HS-5 (cell line): ENCODE data around the gene ZBTB20.

Experiments used
- DNase-seq: peaks from one replicate; pipeline ENCODE4 v3.0.0-alpha.2; 2012; ENCODE audit warnings: low read depth

Gene ZBTB20

DNA sequence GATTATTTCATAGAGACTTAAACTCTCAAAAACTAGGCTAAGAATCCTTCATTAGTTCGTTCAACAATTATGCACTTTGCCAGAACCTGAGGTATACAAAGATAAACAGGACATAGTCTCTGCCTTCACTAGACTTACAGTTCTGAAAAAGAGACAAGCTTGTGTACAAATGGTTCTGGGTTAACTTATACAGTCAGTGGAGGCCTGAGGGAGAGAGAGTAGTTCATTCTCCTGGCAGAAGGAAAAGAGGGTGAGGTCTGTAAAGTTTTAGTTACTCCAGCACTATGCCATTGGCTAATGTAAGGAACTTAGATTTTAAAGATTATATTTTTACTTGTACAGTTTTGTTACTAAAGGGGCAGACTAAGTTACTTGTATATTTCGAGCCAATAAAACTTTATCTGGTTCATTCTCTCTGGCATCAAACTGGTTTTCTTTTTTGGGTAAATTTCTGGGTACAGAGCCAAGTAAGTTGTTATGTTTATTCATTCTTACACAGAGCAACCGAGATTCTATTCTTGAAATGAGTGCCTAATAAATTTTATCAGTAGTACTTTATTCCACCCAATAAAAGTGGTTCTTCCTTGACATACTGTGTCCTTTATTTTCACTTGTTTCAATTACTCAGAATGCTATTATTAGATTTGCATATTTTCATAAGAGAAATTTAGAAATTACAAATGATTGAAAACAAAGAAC, 574.6 kb downstream of the ZBTB20 start:
- no peak for DNase-seq

DNA sequence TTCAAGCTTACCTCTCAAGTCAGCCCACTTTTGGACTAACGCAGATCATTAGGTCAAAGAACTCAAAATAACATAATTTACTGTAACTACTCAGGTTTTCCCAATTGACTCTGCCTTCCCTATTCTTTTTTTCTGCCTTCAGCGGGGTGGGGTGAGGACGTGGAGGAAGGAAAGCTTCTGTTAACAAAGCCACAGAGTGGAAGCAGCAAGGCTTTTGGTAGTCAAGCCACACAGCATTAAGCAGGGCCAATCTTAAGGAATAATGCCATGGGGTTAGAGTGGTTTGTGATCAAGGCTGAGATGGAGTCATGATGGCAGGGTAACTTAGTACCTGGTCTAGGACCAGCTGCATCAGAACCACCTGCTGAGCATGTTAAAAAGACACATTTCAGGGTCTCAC, 575.7 kb downstream of the ZBTB20 start:
- DNase-seq: no peak

DNA sequence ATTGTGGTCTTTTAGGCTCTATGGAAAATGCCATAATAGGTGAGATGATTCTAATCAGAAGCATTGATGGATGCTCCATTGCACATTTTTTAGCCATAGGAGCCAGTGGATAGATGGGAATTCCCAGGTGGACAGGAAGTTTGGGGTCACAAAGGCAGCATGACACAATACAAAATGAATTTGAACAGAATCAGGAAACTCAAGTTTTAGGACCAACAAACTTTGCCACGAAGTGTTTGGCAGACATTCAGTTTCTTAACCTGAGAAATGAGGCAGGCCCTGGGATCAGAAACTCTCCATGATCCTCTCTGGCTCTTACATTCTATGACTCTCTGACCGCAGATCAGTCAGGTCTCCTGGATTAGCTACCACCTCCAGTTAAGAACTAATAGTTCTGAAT, 577.9 kb downstream of the ZBTB20 start:
- peak; percentile 15 for DNase-seq

DNA sequence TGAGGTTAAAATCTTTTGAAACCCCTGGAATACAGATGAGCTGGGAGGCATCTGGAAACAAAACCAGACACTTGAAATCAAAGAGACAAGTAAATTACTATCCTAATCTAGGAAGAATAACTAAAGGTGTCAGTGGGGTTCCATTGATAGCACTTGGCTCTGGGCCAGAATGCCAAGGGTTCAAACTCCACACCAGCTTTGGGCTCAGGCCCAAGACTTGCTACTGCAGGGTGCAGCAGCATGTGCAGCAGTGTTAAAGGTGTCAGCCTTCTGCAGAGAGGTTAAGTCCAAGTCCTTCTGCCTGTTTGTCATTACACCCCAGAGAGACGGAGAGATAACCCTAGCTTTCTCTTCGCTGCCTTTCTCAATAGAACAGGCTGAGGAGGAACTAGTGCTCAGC, 579.3 kb downstream of the ZBTB20 start:
- no peak for DNase-seq

DNA sequence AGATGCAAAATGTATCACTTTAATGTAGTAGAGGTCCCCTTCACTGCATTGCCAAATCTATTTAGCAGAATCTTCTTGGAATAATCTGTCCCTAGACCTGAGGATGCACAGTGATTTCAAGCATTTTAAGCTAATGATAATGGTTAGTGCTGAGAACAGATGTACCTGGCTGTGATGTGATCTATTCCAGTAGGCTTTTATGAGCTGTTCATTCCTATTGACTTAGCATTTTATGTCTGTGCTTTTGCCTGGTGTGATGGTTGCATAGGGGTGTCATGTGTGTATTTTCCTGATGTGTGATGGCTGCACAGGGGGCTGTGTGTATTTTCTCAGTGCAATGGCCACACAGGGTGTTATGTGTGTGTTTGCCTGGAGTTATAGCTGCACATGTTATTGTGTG, 580.3 kb downstream of the ZBTB20 start:
- no peak for DNase-seq

DNA sequence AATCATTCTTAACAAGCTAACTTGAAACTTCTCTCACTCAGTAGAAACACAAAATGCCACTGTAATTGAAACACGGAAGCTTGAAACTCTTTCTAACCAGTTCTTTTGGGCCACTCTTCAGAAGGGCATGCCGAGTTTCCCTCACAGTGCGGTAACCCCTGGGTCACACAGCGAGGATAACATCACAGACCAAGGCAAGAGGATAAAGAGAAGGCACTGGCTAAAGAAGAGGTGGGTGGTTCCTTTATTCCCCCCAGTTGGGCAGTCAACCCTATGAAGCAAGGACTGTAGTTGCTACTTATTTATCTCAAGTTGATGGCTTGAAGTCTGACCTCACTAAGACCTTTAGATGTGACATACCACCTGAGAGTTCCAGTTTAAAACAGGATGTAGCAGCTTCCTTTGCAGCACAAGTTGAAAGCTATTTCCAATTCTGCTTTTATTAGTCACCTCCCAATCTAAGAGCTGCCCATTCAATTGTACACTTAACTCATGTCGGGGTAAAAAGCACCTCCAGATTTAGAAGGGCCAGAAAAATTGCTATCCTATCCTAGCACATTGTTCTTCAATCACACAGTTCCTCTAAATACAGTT, 580.8 kb downstream of the ZBTB20 start:
- DNase-seq: no peak

DNA sequence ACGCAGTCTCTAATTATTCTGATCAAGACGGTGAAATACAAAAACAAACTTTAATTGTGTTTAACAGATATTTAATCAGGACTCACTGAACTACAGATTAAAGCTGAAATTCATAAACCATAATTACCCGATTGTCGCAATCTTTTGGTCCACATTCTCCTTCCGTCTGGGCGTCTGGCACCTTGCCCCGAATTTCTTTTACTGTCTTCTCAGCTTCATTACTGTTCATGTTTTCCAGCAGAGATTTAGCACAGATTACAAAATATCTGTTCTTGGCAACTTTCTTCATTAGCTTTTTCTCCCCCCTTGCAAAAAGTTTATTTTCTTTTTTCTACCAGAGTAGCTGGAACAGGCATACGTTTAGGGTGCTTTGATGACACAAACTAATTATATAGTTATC, 581.9 kb downstream of the ZBTB20 start:
- no peak for DNase-seq

DNA sequence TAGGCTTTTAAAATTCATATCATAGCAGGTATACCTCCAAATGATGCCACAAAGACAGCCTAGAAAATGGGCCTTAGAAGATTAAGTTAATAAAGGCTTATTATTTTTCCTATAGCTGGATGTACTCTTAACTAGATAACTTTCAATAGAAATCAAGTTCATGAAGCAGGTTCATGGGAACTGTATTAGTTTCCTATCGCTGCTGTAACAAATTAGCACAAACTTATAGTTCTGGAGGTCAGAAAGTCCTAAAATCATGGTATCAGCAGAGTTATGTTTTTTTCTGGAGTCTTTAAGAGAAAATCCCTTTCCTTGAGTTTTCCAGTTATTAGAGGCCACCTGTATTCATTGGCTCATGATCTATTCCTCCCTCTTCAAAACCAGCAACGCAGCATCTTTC, 583.4 kb downstream of the ZBTB20 start:
- DNase-seq: no peak

DNA sequence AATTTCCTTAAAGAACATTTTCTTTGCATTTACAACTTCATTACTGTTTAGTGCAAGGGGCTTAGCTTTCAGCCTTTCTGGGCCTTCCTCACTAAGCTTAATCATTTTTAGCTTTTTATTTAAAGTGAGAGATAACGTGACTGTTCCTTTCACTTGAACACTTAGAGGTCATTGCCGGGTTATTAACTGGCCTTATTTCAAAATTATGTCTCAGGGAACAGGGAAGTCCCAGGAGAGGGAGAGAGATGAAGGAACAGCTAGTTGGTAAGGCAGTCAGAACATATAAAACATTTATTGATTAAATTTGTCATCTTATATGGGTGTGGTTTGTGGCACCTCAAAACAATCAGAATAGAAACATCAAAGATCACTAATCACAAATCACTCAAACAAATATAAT, 584.5 kb downstream of the ZBTB20 start:
- no peak for DNase-seq

DNA sequence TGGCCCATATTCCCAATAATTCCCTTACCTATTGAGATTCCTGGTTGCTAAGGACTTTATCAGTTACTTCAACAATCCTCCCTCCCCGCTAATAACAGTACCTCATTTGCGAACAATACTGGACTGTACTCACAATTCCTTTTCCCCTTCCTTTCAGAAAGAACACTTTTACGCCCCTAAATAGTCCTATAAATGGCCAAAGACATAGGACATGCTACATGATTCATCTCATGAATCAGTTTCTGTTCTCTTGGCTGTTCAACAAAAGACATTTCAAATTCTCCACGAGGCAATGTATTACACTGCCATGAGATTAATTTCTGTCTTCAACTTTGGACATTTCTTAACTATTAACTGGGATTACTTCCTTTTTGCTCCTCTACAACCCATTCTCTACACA, 588.8 kb downstream of the ZBTB20 start:
- DNase-seq: no peak

DNA sequence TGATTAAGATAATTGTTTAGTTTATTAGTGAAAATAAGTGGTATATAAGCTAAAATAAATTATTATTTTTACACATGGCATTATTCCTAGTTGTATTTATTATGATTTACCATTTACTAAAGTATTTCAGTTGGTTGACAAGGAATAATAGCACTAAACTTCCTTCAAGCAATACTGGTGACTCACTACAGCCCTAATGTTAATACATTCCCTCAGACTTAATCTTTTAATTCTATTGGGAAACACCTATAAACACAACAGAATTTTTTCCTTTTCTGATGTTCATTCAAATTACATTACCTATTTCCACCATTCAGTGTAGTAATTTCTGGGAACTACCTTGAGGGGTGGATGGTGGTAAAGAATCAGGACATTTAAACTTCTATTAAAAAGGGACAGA, 589.3 kb downstream of the ZBTB20 start:
- no peak for DNase-seq

DNA sequence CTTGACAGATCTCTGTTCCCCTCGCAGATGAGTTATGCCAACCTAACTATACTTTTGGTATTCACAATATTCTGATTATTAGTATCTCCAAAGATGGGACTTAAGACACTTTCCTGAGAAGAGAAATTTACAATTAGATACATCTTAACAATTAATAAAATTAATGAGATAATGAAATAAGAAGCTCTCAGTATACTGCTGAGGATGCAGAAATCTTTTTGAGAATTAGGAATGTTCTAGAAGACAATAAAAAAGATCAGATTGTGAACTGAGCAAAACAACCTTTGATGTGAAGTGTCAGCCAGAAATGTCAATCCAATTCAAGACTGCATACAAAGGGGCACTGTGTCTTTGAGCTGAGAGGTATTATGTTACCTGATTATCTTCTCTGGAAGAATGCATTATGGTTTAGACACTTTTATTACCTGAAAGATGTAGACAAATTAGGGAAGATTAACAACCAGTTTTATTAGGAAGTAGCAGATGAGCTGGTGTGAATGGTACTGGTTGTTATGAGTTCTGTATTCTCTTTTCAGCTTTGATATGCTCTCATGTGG, 590.4 kb downstream of the ZBTB20 start:
- no peak for DNase-seq

DNA sequence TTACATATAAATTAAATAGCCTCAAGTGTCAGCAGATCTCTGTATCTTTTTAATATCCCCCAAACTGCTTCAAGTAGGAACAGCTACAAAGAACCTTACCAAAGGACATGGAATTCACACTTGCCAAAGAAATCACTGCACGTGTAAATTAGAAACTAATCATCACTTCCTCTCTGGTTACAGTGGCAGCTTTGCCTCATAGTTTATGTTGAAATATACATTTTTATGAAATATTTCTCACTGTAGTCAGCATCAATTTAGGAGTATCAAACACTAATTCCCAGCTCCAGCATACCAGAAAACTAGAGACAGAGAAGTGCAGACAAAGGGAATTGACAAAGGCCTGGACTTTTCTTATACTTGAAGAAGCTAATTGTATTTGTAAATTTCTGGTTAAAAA, 592.4 kb downstream of the ZBTB20 start:
- DNase-seq: peak; percentile 28

DNA sequence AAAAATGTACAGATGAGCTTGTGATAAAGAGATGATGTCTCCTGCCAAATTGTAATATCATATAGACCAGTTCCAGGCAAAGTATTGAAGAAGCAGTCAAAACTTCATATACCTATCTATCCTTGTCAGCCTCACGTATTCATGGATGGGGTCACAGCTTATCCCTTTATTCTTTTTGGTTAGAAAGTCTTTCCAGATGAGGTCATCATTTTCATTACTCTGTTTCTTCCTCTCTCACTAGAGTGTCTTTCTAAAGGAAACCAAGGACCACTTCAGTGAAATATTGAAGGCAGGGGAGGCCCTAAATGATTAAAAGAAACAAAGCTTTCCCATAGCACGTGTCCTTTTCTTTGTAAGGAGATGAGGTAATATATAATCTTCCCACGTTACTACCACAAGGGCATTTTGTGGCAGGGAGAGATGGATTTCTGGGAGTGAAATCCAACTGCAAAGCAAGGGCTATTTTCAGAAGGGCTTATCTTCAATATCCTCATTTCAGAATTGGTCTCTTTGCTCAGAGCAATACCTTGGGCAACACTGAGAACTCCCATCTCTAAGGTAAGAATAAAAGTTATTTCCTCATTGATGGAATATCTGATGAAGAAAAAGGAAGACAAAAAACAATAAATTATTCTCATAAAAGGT, 593.0 kb downstream of the ZBTB20 start:
- DNase-seq: no peak

DNA sequence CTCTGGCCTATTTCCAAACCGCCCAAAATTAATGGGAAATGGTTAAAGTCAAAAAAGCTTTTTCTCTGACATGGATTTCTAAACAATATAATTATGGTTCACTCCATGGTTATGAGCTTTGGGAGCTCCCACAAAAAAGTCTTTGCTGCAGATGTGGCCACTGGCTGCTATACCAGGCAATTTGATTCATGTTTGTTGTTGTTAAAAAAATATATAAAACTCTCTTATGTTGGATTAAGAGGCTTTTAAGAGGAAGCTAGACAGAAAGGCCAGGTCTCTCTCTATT, 594.6 kb downstream of the ZBTB20 start:
- DNase-seq: no peak

DNA sequence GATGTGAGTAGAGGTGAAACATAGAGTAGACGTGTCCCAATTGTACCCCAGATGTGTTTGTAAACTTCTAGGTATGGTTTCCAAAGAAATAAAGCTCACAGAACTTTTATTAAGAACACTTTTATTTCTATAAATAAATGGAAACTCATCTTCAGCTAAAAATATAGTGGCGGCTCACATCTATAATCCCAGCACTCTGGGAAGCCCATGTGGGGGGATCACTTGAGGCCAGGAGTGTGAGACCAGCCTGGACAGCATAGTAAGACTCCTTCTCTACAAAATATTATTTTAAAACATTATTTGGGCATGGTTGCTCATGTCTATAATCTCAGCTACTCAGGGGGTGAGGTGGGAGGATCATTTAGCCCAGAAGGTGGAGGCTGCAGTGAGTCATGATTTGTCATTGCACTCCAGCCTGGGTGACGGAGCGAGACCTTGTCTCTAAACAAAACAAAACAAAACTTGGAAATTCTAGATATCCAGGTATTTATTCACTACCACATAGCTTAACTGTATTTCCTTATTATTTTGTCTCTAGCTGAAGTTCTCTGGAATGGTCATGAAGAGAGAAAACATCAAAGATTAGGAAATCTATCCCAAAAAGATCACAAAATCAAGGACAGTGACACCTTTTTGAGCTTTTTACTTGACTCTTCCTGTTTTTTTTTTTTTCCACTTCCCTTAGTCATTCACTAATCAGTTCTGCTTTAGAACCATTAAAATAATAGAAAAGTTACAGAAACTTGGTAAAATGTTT, 595.1 kb downstream of the ZBTB20 start:
- peak; percentile 60 for DNase-seq

DNA sequence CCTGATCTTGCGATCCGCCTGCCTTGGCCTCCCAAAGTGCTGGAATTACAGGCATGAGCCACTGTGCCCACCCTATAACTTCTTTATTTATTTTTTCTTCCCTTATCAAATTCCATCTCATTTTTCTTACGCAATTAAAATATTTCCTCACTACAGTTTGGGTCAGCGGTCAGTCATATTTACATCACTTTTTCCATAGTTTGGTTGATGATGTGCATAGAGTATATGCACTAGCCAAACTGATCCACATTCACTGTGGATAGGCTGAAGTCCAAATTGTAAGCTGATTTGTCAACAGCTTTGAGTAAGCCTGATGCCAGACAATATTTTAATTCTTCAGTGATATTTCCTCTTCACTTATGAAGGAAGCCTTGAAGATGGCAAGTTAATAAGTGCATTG, 596.9 kb downstream of the ZBTB20 start:
- DNase-seq: peak; percentile 63

DNA sequence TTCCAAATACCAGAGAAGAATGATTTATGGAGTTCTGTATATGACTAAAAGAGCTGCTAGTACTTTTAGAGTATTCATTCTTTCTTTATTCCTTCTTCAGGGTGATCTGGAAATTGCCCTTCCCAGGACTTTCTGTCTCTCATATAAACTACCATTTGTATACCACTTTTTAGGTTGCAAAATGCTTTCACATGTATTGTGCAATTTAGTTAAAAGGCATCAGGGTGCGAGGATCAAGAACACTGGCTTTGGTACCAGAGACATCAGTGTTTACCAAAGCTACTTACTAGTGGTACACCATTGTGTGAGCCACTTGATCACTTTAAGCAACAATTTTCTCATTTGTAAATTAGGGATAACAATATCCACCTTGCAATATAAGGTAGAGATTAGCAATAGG, 601.9 kb downstream of the ZBTB20 start:
- no peak for DNase-seq

DNA sequence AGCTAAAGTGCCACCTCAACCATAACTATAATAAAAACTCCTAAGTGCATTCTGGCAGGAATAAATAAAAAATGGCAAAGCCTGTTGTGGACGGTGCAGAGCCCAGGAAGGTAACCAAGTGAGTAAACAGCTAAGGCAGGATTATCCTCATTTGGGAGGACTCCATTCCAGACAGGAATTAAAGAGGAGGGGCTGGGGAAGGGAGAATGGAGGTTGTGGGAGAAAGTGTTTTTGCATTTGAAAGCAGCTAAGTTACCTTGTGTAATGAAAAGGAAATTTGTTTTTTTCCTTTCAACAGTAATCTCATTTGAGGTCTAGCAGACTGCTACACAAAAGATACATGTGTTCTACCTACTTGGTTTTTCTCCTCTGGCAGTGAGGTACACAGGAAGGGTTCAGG, 604.7 kb downstream of the ZBTB20 start:
- no peak for DNase-seq

DNA sequence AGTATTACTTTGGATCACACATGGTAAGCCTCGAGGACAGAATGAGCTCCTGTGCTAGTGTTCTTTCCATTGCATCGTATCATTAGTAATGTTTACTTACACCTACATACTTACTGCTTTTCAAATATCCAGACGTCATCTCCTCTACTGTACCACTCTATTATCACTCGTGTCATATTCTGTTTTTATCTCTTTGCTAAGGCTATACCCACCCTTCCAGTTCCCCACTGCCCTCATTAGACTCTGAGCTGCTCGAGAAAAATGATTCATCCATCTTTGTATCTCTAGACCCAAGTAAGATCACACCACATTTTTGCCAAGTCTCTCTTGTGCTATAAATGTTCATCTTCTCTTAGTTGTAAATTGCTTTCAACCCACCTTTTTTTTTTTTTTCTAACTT, 607.6 kb downstream of the ZBTB20 start:
- no peak for DNase-seq

DNA sequence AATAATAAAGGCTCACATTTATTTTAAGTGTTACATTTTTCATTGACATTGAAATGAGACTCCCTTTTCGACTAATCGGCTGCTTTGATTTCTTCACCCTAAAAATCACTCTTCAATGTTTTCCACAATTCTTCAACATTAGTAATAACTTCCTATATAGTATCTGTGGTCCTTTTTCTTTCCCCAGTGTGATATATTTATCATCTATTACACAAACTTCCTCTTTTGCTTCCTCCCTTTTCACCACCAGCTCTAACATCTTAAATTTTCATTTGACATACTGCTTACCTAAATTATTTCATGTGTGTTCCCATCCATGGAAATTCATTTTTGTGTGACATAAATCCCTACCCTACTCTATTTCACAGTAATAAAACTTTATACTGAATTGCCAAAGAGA, 608.9 kb downstream of the ZBTB20 start:
- DNase-seq: no peak

DNA sequence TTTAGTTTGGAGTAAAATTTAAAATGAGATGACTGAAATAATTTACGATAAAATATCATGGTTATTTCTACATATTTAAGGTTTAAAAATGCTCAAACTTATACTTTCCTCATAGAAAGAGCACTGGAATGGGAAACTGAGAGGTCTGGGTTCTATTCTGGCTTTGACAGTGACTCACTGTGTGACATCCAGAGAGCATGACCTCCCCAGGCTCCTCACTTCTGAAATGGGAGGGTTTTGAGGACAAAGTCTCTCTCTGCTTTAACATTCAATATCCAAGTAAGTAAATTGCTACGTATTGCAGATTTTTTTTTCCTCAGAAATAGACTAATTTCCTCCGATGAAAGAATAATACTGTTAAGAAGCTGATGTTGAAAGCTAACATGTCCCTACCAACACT, 618.6 kb downstream of the ZBTB20 start:
- no peak for DNase-seq

DNA sequence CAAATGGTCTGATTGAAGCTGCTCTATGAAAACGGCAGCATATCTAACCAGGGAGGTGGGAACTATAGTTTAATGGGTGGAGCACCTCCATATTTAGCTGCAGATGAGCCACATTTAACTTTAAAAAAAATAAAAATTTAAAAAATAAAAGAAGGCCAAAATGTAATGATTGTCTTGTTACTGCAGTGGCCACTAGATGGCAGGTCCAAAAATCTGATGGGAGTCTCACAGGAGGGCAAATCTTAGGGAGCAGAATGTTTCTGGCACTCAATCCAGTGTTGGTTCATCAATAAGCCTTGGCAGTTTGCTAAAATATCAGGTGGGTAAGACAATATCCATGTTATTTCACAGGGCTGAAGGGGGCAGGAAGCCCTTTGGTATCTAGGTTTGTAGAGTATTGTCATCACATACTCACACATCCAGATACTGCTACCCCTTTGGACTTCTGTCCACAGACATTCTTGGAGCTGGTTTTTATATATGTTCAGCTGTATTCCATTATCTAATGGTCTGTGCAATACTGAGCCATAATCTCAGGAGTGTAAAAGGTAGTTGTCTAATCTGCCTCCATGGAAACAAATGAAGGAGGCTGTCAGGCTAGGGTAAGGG, 619.9 kb downstream of the ZBTB20 start:
- DNase-seq: no peak
